Stimulated activated naive CD8-positive, alpha-beta T cell treated with anti-CD3 and anti-CD28 coated beads, Interleukin-15, Interleukin-2, amounts not matched to agents 100 ng/mL and 50 ng/mL, for 24 hours (primary cell): ENCODE measurements around the gene PXDC1.
"Not testable (repeated sequence)": the region's sequence is repeated elsewhere in the genome, so short reads cannot be mapped to it uniquely, and the experiment has no call there.

ENCODE experiments used
- H3K27ac Mint-ChIP-seq: one replicate; pipeline ENCODE4 v1.8.0; 2021; ENCODE audit warnings: mild to moderate bottlenecking, mixed read lengths
- H3K27me3 Mint-ChIP-seq: one replicate; pipeline ENCODE4 v1.8.0; 2021; ENCODE audit warnings: mixed read lengths
- H3K36me3 Mint-ChIP-seq: one replicate; pipeline ENCODE4 v1.8.0; 2021; ENCODE audit warnings: low read depth, mixed read lengths
- H3K4me1 Mint-ChIP-seq: one replicate; pipeline ENCODE4 v1.8.0; 2021; ENCODE audit warnings: low read depth, mixed read lengths
- H3K4me3 Mint-ChIP-seq: one replicate; pipeline ENCODE4 v1.8.0; 2021; ENCODE audit warnings: mild to moderate bottlenecking, mixed read lengths
- H3K9me3 Mint-ChIP-seq: one replicate; pipeline ENCODE4 v1.8.0; 2021; ENCODE audit warnings: mixed read lengths

PXDC1 gene

GRCh38 chr6:3758842-3759144, 7.3 kb upstream of the PXDC1 start:
- H3K4me3 Mint-ChIP-seq, result no peak overlapping the region
- no peaks in the 10 kb centered on the region for H3K4me1 Mint-ChIP-seq
- no peak overlapping the region for H3K27ac Mint-ChIP-seq
- no peaks in the 10 kb centered on the region for H3K36me3 Mint-ChIP-seq
- peaks cover 11% of the 10 kb centered on the region for H3K27me3 Mint-ChIP-seq
- H3K9me3 Mint-ChIP-seq, result no peaks in the 10 kb centered on the region

- H3K36me3 Mint-ChIP-seq, H3K4me1 Mint-ChIP-seq, H3K27ac Mint-ChIP-seq, H3K9me3 Mint-ChIP-seq, H3K4me3 Mint-ChIP-seq: not testable (repeated sequence)
- peaks cover 17% of the 10 kb centered on the region for H3K27me3 Mint-ChIP-seq
These were observed 6.7 kb upstream of the PXDC1 start for GRCh38 chr6:3757998-3758841.

- no peak overlapping the region for H3K27ac Mint-ChIP-seq
- no peaks in the 10 kb centered on the region for H3K36me3 Mint-ChIP-seq
- no peaks in the 10 kb centered on the region for H3K9me3 Mint-ChIP-seq
- no peaks in the 10 kb centered on the region for H3K4me1 Mint-ChIP-seq
- no peak overlapping the region for H3K4me3 Mint-ChIP-seq
- peaks cover 24% of the 10 kb centered on the region for H3K27me3 Mint-ChIP-seq
These were observed 5.7 kb upstream of the PXDC1 start for GRCh38 chr6:3757241-3757641.

GRCh38 chr6:3756546-3756945, 5.0 kb upstream of the PXDC1 start:
- Mint-ChIP-seq H3K36me3 (no peaks in the 10 kb centered on the region), H3K4me1 (no peaks in the 10 kb centered on the region), H3K27me3 (peaks cover 24% of the 10 kb centered on the region), H3K9me3 (no peaks in the 10 kb centered on the region), H3K27ac (no peak overlapping the region), H3K4me3 (no peak overlapping the region)

GRCh38 chr6:3755637-3756545, 4.4 kb upstream of the PXDC1 start:
- no peak overlapping the region for H3K4me3 Mint-ChIP-seq
- H3K27me3 Mint-ChIP-seq, result peaks cover 24% of the 10 kb centered on the region
- no peaks in the 10 kb centered on the region for H3K4me1 Mint-ChIP-seq
- no peaks in the 10 kb centered on the region for H3K36me3 Mint-ChIP-seq
- no peaks in the 10 kb centered on the region for H3K9me3 Mint-ChIP-seq
- no peak overlapping the region for H3K27ac Mint-ChIP-seq

GRCh38 chr6:3754776-3755175, 3.3 kb upstream of the PXDC1 start:
- H3K36me3 Mint-ChIP-seq, result no peaks in the 10 kb centered on the region

GRCh38 chr6:3754032-3754725, 2.7 kb upstream of the PXDC1 start:
- not testable (repeated sequence) for H3K36me3 Mint-ChIP-seq, H3K27ac Mint-ChIP-seq, H3K4me1 Mint-ChIP-seq, H3K9me3 Mint-ChIP-seq, H3K4me3 Mint-ChIP-seq
- peaks cover 33% of the 10 kb centered on the region for H3K27me3 Mint-ChIP-seq

More at GRCh38 chr6:3754776-3755175, 3.3 kb upstream of the PXDC1 start:
- Mint-ChIP-seq H3K9me3 (no peaks in the 10 kb centered on the region), H3K4me3 (no peak overlapping the region), H3K27ac (no peak overlapping the region), H3K27me3 (peaks cover 27% of the 10 kb centered on the region), H3K4me1 (no peaks in the 10 kb centered on the region)

GRCh38 chr6:3753228-3753835, 1.8 kb upstream of the PXDC1 start:
- Mint-ChIP-seq H3K27me3 (peaks cover 35% of the 10 kb centered on the region), H3K36me3 (no peaks in the 10 kb centered on the region), H3K27ac (no peak overlapping the region)

GRCh38 chr6:3752531-3753227, 1.2 kb upstream of the PXDC1 start:
- no peak overlapping the region for H3K27ac Mint-ChIP-seq
- H3K27me3 Mint-ChIP-seq, result peaks cover 35% of the 10 kb centered on the region
- no peaks in the 10 kb centered on the region for H3K4me1 Mint-ChIP-seq
- H3K9me3 Mint-ChIP-seq, result no peaks in the 10 kb centered on the region
- H3K36me3 Mint-ChIP-seq, result no peaks in the 10 kb centered on the region
- H3K4me3 Mint-ChIP-seq, result peak overlapping the region; percentile 61

More at GRCh38 chr6:3753228-3753835, 1.8 kb upstream of the PXDC1 start:
- H3K4me1 Mint-ChIP-seq, result no peaks in the 10 kb centered on the region
- H3K9me3 Mint-ChIP-seq, result no peaks in the 10 kb centered on the region
- H3K4me3 Mint-ChIP-seq, result peak overlapping the region; percentile 61

- Mint-ChIP-seq H3K27ac (no peak overlapping the region), H3K4me1 (peaks cover 6% of the 10 kb centered on the region), H3K27me3 (peaks cover 40% of the 10 kb centered on the region), H3K36me3 (no peaks in the 10 kb centered on the region), H3K4me3 (peak overlapping the region; percentile 53), H3K9me3 (no peaks in the 10 kb centered on the region)
These were observed 417 bp upstream of the PXDC1 start for GRCh38 chr6:3751730-3752530.

GRCh38 chr6:3750317-3751076, 1.0 kb downstream of the PXDC1 start:
- H3K27ac Mint-ChIP-seq, result no peak overlapping the region
- H3K9me3 Mint-ChIP-seq, result no peaks in the 10 kb centered on the region
- peak overlapping the region; percentile 39 for H3K4me3 Mint-ChIP-seq
- H3K27me3 Mint-ChIP-seq, result peaks cover 40% of the 10 kb centered on the region
- H3K36me3 Mint-ChIP-seq, result no peaks in the 10 kb centered on the region
- H3K4me1 Mint-ChIP-seq, result peaks cover 11% of the 10 kb centered on the region

- H3K4me1 Mint-ChIP-seq, result peaks cover 11% of the 10 kb centered on the region
- no peaks in the 10 kb centered on the region for H3K9me3 Mint-ChIP-seq
- H3K27ac Mint-ChIP-seq, result no peak overlapping the region
- peak overlapping the region; percentile 39 for H3K4me3 Mint-ChIP-seq
- peaks cover 37% of the 10 kb centered on the region for H3K27me3 Mint-ChIP-seq
- H3K36me3 Mint-ChIP-seq, result no peaks in the 10 kb centered on the region
These were observed 1.6 kb downstream of the PXDC1 start for GRCh38 chr6:3749977-3750316.
